Stimulated activated CD4-positive, alpha-beta T cell treated with anti-CD3 and anti-CD28 coated beads, Interleukin-1b, Interleukin-23, amount 100 ng/mL, for 24 hours (primary cell): Measurements from ENCODE around the gene SEPTIN8.

ENCODE experiments used
- DNase-seq, 4 experiments: peaks; one replicate each; pipeline ENCODE4 v3.0.0-alpha.2; 2020; ENCODE audit warnings: low read depth in 4 of 4, low spot score in 1 of 4

Gene SEPTIN8

GRCh38 chr5:132777209-132778069 lies at the start of gene SEPTIN8:
Gene SEPTIN8 (minus strand): TSS chr5:132777239. CDS start chr5:132777137, 102 bp downstream.
- DNase-seq, result peak in 3 of 4 experiments; percentile 4 to 20 (median 19)

GRCh38 chr5:132826424-132827082 lies 49.5 kb upstream of the SEPTIN8 start:
- DNase-seq, result no peak

- DNase-seq, result no peak
These were observed 48.9 kb upstream of the SEPTIN8 start for GRCh38 chr5:132825834-132826391.

- no peak for DNase-seq
These were observed 48.2 kb upstream of the SEPTIN8 start for GRCh38 chr5:132825033-132825833.

- DNase-seq, result no peak
These were observed 47.4 kb upstream of the SEPTIN8 start for GRCh38 chr5:132824426-132824825.

GRCh38 chr5:132823481-132824050 lies 46.5 kb upstream of the SEPTIN8 start:
- no peak for DNase-seq

GRCh38 chr5:132822650-132823480 lies 45.8 kb upstream of the SEPTIN8 start:
- DNase-seq, result no peak

GRCh38 chr5:132821791-132822190 lies 44.8 kb upstream of the SEPTIN8 start:
- no peak for DNase-seq

GRCh38 chr5:132821350-132821749 lies 44.3 kb upstream of the SEPTIN8 start:
- no peak for DNase-seq

GRCh38 chr5:132820162-132820754 lies 43.2 kb upstream of the SEPTIN8 start:
- peak; percentile 83 to 91 (median 87) for DNase-seq

- no peak for DNase-seq
These were observed 42.4 kb upstream of the SEPTIN8 start for GRCh38 chr5:132819468-132819867.

GRCh38 chr5:132817011-132817410 lies 40.0 kb upstream of the SEPTIN8 start:
- no peak for DNase-seq

GRCh38 chr5:132816554-132816953 lies 39.5 kb upstream of the SEPTIN8 start:
- DNase-seq, result no peak

GRCh38 chr5:132816083-132816482 lies 39.0 kb upstream of the SEPTIN8 start:
- DNase-seq, result no peak

- no peak for DNase-seq
These were observed 38.4 kb upstream of the SEPTIN8 start for GRCh38 chr5:132815454-132815853.

- no peak for DNase-seq
These were observed 37.7 kb upstream of the SEPTIN8 start for GRCh38 chr5:132814503-132815294.

GRCh38 chr5:132813599-132814502 lies 36.8 kb upstream of the SEPTIN8 start:
- no peak for DNase-seq
